ENCODE results near the gene NPAS1.
"Not testable (repeated sequence)": the region's sequence is repeated elsewhere in the genome, so short reads cannot be mapped to it uniquely, and the experiment has no call there.

NPAS1 gene

GRCh38 chr19:47010549-47010948 is 9.1 kb upstream of the NPAS1 start:
- H2BK12ac ChIP-seq (ENCODE audit: low read length in 2 of 2); H3K4me3 ChIP-seq (ENCODE audit: insufficient read depth in 1 of 2, low read depth in 1 of 2, low read length in 2 of 2); H3K27me3 ChIP-seq (ENCODE audit: control insufficient read depth in 1 of 2, insufficient read depth in 1 of 2, low read length in 2 of 2); H3K36me3 ChIP-seq (ENCODE audit: control insufficient read depth in 1 of 2, insufficient read depth in 2 of 2, low read depth in 1 of 2, low read length in 2 of 2); H3K4me2 ChIP-seq (ENCODE audit: low read length, poor library complexity, severe bottlenecking); H4K91ac ChIP-seq (ENCODE audit: low read length); H3K4me1 ChIP-seq (ENCODE audit: control insufficient read depth, insufficient read depth, low read depth, low read length); DNase-seq; H3K4ac ChIP-seq (ENCODE audit: low read depth in 1 of 2, low read length in 2 of 2); H3K18ac ChIP-seq (ENCODE audit: low read depth in 1 of 2, low read length in 2 of 2); H3K14ac ChIP-seq (ENCODE audit: low read length in 2 of 2); H3K9ac ChIP-seq (ENCODE audit: low read length); H3K79me1 ChIP-seq (replicated peaks; ENCODE audit: low read length, poor library complexity, severe bottlenecking); H2AFZ ChIP-seq (ENCODE audit: low read depth, low read length); H2AK5ac ChIP-seq (ENCODE audit: low read length, severe bottlenecking); H4K8ac ChIP-seq (ENCODE audit: low read length); H3K9me3 ChIP-seq (ENCODE audit: control insufficient read depth, low read length); H2BK120ac ChIP-seq (ENCODE audit: low read depth, low read length); H3K23ac ChIP-seq (ENCODE audit: low read length in 2 of 2); H2BK5ac ChIP-seq (ENCODE audit: low read depth, low read length, poor library complexity, severe bottlenecking); H3K27ac ChIP-seq (ENCODE audit: low read length, poor library complexity, severe bottlenecking); H2BK15ac ChIP-seq (ENCODE audit: low read depth, poor library complexity, severe bottlenecking): not testable (repeated sequence)
- 88% methylated on average over 7 of the region's 8 CpGs for WGBS

- Histone ChIP-seq H2BK5ac (ENCODE audit: low read depth, low read length, poor library complexity, severe bottlenecking) (no peak overlapping the region), H4K8ac (ENCODE audit: low read length) (no peak overlapping the region), H2BK120ac (ENCODE audit: low read depth, low read length) (no peak overlapping the region), H2BK15ac (ENCODE audit: low read depth, poor library complexity, severe bottlenecking) (no peak overlapping the region), H3K14ac (ENCODE audit: low read length in 2 of 2) (peak overlapping the region in 1 of 2 experiments; percentile 32), H3K27me3 (ENCODE audit: control insufficient read depth in 1 of 2, insufficient read depth in 1 of 2, low read length in 2 of 2) (peaks cover 0 to 3% of the 10 kb centered on the region in 2 experiments), H3K4me2 (ENCODE audit: low read length, poor library complexity, severe bottlenecking) (no peak overlapping the region), H3K9ac (ENCODE audit: low read length) (peak overlapping the region; percentile 57), H3K4me3 (ENCODE audit: insufficient read depth in 1 of 2, low read depth in 1 of 2, low read length in 2 of 2) (peak overlapping the region in 1 of 2 experiments; percentile 57), H4K91ac (ENCODE audit: low read length) (no peak overlapping the region), H3K36me3 (ENCODE audit: control insufficient read depth in 1 of 2, insufficient read depth in 2 of 2, low read depth in 1 of 2, low read length in 2 of 2) (no peaks in the 10 kb centered on the region), H3K4ac (ENCODE audit: low read depth in 1 of 2, low read length in 2 of 2) (no peak overlapping the region), H3K18ac (ENCODE audit: low read depth in 1 of 2, low read length in 2 of 2) (no peak overlapping the region), H3K23ac (ENCODE audit: low read length in 2 of 2) (no peak overlapping the region), H2AK5ac (ENCODE audit: low read length, severe bottlenecking) (no peak overlapping the region), H3K9me3 (ENCODE audit: control insufficient read depth, low read length) (no peaks in the 10 kb centered on the region), H2AFZ (ENCODE audit: low read depth, low read length) (peak overlapping the region; percentile 86), H2BK12ac (ENCODE audit: low read length in 2 of 2) (peak overlapping the region in 1 of 2 experiments; percentile 69), H3K27ac (ENCODE audit: low read length, poor library complexity, severe bottlenecking) (no peak overlapping the region), H3K4me1 (ENCODE audit: control insufficient read depth, insufficient read depth, low read depth, low read length) (peaks cover 2% of the 10 kb centered on the region), H3K79me1 (replicated peaks; ENCODE audit: low read length, poor library complexity, severe bottlenecking) (no peaks in the 10 kb centered on the region)
- DNase-seq = no peak
- WGBS = 68% methylated on average over 5 of the region's 8 CpGs
Measured at GRCh38 chr19:47012617-47013016, 7.0 kb upstream of the NPAS1 start.

GRCh38 chr19:47013041-47013517 is 6.6 kb upstream of the NPAS1 start:
- Histone ChIP-seq H2BK5ac (ENCODE audit: low read depth, low read length, poor library complexity, severe bottlenecking) (no peak overlapping the region), H3K79me1 (replicated peaks; ENCODE audit: low read length, poor library complexity, severe bottlenecking) (no peaks in the 10 kb centered on the region), H3K4me3 (ENCODE audit: insufficient read depth in 1 of 2, low read depth in 1 of 2, low read length in 2 of 2) (peak overlapping the region in 1 of 2 experiments; percentile 57), H3K27ac (ENCODE audit: low read length, poor library complexity, severe bottlenecking) (no peak overlapping the region), H3K9ac (ENCODE audit: low read length) (peak overlapping the region; percentile 57), H2BK120ac (ENCODE audit: low read depth, low read length) (no peak overlapping the region), H2BK15ac (ENCODE audit: low read depth, poor library complexity, severe bottlenecking) (no peak overlapping the region), H3K4ac (ENCODE audit: low read depth in 1 of 2, low read length in 2 of 2) (no peak overlapping the region), H3K27me3 (ENCODE audit: control insufficient read depth in 1 of 2, insufficient read depth in 1 of 2, low read length in 2 of 2) (peaks cover 0 to 3% of the 10 kb centered on the region in 2 experiments), H2BK12ac (ENCODE audit: low read length in 2 of 2) (peak overlapping the region in 1 of 2 experiments; percentile 69), H3K9me3 (ENCODE audit: control insufficient read depth, low read length) (no peaks in the 10 kb centered on the region), H3K14ac (ENCODE audit: low read length in 2 of 2) (no peak overlapping the region), H3K23ac (ENCODE audit: low read length in 2 of 2) (no peak overlapping the region), H3K18ac (ENCODE audit: low read depth in 1 of 2, low read length in 2 of 2) (no peak overlapping the region), H4K8ac (ENCODE audit: low read length) (peak overlapping the region; percentile 54), H3K4me1 (ENCODE audit: control insufficient read depth, insufficient read depth, low read depth, low read length) (peaks cover 2% of the 10 kb centered on the region), H3K4me2 (ENCODE audit: low read length, poor library complexity, severe bottlenecking) (no peak overlapping the region), H2AK5ac (ENCODE audit: low read length, severe bottlenecking) (no peak overlapping the region), H2AFZ (ENCODE audit: low read depth, low read length) (peak overlapping the region; percentile 86), H3K36me3 (ENCODE audit: control insufficient read depth in 1 of 2, insufficient read depth in 2 of 2, low read depth in 1 of 2, low read length in 2 of 2) (no peaks in the 10 kb centered on the region), H4K91ac (ENCODE audit: low read length) (no peak overlapping the region)
- 9% methylated on average over 14 of the region's 16 CpGs for WGBS
- peak; percentile 72 for DNase-seq

GRCh38 chr19:47018923-47019322 is 714 bp upstream of the NPAS1 start:
- Histone ChIP-seq H3K4me1 (ENCODE audit: control insufficient read depth, insufficient read depth, low read depth, low read length) (peaks cover 31% of the 10 kb centered on the region), H4K8ac (ENCODE audit: low read length) (no peak overlapping the region), H2BK12ac (ENCODE audit: low read length in 2 of 2) (no peak overlapping the region), H3K27me3 (ENCODE audit: control insufficient read depth in 1 of 2, insufficient read depth in 1 of 2, low read length in 2 of 2) (peaks cover 38 to 46% of the 10 kb centered on the region in 2 experiments), H3K27ac (ENCODE audit: low read length, poor library complexity, severe bottlenecking) (no peak overlapping the region), H3K4ac (ENCODE audit: low read depth in 1 of 2, low read length in 2 of 2) (no peak overlapping the region), H2AK5ac (ENCODE audit: low read length, severe bottlenecking) (no peak overlapping the region), H3K79me1 (replicated peaks; ENCODE audit: low read length, poor library complexity, severe bottlenecking) (no peaks in the 10 kb centered on the region), H2BK120ac (ENCODE audit: low read depth, low read length) (no peak overlapping the region), H4K91ac (ENCODE audit: low read length) (no peak overlapping the region), H3K9me3 (ENCODE audit: control insufficient read depth, low read length) (no peaks in the 10 kb centered on the region), H3K18ac (ENCODE audit: low read depth in 1 of 2, low read length in 2 of 2) (no peak overlapping the region), H2BK15ac (ENCODE audit: low read depth, poor library complexity, severe bottlenecking) (no peak overlapping the region), H3K36me3 (ENCODE audit: control insufficient read depth in 1 of 2, insufficient read depth in 2 of 2, low read depth in 1 of 2, low read length in 2 of 2) (no peaks in the 10 kb centered on the region), H3K4me2 (ENCODE audit: low read length, poor library complexity, severe bottlenecking) (no peak overlapping the region), H3K23ac (ENCODE audit: low read length in 2 of 2) (no peak overlapping the region), H3K14ac (ENCODE audit: low read length in 2 of 2) (no peak overlapping the region), H3K9ac (ENCODE audit: low read length) (no peak overlapping the region), H2AFZ (ENCODE audit: low read depth, low read length) (no peak overlapping the region), H2BK5ac (ENCODE audit: low read depth, low read length, poor library complexity, severe bottlenecking) (no peak overlapping the region), H3K4me3 (ENCODE audit: insufficient read depth in 1 of 2, low read depth in 1 of 2, low read length in 2 of 2) (no peak overlapping the region)
- no peak for DNase-seq
- WGBS = 68% methylated on average over 13 of the region's 13 CpGs

Measured in mesenchymal stem cell (in vitro differentiated cells and primary cell).